Activated T-cell treated with anti-CD3 and anti-CD28 coated beads for 24 hours (primary cell): ENCODE measurements around the gene IER5.
"Not testable (repeated sequence)": the region's sequence is repeated elsewhere in the genome, so short reads cannot be mapped to it uniquely, and the experiment has no call there.

Experiments used
- DNase-seq: peaks from one replicate; pipeline ENCODE4 v3.0.0-alpha.2; 2020; ENCODE audit warnings: low read depth

Gene IER5

DNA sequence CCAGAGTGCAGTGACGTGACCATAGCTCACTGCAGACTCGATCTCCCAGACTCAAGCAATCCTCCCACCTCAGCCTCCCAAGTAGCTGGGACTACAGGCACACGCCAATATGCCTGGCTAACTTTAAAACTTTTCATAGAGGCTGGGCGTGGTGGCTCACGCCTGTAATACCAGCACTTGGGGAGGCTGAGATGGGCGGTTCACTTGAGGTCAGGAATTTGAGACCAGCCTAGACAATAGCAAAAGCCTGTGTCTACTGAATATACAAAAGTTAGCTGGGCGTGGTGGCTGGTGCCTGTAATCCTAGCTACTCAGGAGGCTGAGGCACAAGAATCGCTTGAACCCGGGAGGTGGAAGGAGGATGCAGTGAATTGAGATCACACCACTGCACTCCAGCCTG, 27.5 kb downstream of the IER5 start:
- not testable (repeated sequence) for DNase-seq

DNA sequence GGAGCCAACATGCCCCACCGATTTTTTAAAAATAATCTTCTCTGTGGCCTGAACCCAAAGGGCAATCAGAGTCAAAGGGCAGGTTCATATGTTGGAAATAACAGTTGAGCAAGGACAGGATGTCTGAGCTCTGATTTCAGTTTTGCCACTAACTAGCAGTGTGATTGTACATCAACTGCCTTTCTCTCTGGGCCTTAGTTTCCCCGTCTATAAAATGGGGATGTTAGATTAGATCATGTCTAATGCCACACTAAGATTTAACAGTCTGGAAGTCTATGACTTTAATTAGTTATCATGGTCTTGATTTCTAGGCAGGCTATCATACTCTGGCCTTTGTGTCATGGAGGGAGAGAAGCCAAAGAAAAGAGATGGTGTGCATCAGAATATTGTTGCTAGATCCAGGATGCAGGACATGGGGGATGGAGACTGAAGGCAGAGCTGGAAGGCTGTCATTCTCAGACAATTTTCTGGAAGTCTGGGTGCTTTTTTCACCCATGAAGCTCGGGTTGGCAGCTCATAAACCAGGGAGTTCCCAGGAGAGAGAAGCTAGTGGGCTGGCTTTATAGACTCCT, 28.4 kb downstream of the IER5 start:
- no peak for DNase-seq

DNA sequence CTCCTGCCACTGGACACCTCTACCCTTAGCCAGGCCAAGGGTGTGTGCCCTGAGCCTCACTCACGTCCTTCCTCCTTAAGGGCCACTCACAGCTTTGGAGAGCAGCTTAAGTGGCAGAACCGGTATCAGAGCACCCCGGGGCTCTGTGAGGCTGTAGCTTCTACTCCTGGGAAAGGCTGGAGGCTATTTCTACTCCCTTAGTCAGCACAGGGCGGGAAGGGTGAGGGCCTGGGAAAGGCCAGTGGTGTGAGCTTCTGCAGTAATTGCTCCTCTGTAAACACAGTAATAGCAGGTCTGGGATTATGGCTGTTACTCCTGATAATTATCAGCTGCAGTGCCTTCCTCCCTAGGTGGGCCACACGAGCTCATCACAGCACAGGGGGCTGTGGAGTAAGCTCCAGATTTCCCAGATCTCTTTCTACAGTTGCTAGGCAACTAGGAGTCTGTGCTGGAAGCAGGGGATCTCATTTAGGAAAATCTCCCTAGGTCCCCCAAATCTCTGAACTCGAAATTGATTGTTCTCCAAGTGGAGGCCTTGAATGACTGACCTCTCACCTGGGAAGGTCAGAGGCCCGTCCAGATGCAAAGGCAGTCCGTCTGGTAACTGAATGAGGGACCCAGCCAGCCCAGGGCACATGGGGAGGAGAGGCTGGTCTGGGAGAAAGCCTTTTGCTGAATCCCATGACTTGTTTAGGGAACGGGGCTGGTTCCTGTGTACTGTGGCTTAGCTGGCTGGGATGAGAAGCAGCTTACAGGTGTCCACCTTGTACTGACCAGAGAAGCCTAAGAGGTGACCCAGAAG, 29.3 kb downstream of the IER5 start:
- no peak for DNase-seq

DNA sequence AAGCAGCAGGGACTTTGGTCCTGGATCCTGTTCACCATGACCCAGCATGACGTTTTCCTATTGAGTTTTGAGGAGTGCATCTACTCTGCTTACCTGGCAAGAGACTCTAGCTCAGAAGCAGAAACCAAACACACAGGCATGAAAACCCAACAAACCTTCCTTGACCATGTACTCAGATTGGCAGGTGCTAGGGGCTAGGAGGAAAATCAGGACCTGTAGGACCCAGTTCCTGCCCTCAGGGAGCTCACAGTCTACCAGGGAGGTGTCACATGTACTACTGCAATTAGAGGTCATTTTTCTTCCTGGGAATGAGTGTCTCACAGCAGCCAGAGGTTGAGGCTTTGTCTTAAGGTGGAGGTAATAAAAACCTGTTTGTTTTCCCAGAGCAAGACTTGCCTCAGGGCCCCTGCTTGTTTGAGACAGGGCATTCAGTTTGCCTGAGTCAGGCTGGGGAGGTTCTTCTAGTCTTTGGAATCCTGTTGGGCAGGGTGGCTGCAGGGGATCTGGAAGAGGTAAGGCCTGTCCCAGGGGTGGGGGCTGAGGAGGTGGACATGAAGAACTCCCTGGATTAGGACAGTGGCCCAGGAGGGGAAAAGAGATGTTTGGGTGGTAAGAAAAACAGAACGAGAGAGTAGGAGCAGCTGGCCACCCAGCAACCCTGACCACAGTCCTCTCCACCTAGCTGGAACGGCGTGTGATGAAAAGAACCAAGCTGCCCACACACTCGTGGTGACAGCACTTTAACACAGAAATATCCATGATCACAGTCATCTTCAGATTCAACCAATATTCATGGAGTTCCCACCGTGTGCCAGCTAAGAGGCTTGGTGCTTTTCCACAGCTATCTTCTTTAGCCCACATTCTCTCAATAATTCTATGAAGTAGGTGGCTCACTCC, 30.8 kb downstream of the IER5 start:
- no peak for DNase-seq

DNA sequence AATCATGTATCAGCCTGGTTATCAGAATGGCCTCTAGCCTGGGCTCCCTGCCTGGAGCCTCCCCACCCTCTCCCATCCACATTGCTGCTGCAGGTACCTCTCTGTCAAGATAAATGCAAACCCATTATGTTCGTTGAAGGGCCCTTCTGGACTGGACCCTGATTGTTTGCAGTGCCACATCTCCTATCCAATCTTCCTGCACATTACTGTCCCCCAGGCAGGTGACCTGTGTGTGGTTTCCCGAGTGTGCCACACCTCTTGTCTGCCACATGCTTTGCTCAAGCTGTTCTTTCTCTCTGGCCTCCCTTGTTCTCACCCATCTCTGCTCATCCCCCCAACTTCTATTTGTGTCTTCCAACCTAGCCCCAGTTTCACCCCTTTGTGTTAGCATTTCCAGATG, 32.4 kb downstream of the IER5 start:
- no peak for DNase-seq

DNA sequence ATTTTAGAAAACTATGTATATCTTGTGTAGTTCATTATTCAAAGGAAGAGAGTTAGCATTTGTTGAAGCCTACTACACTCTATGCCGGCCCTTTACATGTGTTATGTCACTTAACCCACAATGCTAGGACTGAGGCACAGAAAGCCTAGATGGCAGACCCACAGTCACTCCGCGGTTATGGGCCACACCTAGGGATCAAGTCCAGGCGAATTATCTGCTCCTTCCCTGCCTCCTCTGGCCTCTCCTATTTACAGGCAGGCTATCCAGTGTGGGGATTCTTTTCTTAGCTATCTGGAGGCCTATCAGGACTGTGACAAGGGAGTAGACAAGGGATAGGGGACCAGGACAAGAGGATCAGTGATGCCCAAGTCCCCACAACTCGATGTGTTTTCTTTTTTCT, 33.0 kb downstream of the IER5 start:
- no peak for DNase-seq

DNA sequence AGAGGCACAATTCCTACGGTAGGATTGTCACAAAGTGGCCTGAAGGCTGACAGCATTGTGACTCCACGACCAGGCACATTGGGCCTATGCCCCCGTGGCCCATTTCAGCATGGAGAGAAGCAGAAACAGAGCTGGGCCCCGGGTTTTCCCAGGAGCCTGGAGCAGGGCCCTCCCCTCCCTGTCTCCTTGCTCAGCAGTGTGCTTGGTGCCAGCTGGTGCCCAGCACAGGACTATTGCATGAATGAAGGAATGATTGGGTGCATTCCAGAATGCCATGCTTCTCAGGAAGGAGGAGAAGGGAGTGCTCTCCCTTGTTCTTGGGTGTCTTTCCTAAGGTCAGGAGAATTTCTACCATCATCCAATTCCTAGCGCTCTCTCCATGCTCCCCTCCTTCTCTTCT, 33.7 kb downstream of the IER5 start:
- no peak for DNase-seq

DNA sequence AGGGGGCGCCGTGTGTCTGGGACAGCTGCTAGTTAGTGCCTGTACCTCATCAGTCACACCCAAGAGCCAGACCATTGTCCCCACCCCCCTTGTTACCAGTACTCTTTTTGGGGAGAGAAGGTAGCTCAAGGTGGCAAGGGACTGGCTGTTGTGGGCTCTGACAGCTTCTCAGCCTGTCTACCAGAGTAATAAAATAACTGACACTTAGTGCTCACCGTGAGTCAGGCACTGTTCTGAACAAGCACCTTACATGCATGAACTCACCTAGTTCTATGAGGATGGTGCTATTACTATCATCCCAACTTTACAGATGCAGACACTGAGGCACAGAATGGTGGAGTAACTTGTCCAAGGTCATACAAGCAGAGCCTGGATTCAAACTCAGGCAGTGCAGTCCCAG, 34.7 kb downstream of the IER5 start:
- no peak for DNase-seq

DNA sequence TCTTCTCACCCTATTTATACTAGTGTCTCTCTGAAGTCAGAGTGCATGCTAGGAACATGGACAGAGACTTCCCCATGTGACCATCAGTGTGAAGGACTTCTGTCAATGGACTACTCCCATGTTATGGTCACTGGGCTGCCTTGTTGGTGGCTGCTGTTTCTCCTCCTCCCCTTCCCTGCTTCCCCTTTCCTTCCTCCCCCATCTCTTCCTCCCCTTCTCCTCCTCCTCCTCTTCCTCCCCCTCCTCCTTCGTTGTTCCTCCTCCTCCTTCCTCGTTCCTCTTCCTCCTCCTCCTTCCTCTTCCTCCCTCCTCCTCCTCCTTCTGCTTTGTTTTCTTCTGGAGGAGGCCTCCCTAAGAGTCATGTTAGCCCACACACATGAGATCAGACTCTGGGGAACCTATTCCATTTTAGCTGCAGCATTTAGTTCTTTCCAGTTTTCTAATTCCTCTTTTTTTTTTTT, 35.8 kb downstream of the IER5 start:
- no peak for DNase-seq

DNA sequence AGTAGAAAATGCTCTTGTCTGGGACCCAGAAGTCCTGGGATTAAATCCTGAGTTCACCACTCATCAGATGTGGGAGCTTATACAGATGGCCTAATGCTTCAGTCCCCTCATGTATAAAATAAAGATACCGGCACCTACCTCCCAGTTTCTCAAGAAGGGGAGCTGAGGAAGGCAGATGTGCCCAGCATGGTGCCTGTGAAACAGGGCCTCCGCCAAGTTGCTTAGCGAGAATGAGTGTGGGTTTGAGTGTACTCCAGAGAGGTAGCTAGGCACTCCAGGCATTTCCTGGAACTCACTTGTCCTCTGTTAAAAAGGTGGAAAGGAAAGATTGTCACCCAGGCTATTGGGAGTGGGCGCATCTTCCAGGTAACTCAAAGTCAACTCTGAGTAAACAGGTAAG, 37.8 kb downstream of the IER5 start:
- DNase-seq, result no peak

DNA sequence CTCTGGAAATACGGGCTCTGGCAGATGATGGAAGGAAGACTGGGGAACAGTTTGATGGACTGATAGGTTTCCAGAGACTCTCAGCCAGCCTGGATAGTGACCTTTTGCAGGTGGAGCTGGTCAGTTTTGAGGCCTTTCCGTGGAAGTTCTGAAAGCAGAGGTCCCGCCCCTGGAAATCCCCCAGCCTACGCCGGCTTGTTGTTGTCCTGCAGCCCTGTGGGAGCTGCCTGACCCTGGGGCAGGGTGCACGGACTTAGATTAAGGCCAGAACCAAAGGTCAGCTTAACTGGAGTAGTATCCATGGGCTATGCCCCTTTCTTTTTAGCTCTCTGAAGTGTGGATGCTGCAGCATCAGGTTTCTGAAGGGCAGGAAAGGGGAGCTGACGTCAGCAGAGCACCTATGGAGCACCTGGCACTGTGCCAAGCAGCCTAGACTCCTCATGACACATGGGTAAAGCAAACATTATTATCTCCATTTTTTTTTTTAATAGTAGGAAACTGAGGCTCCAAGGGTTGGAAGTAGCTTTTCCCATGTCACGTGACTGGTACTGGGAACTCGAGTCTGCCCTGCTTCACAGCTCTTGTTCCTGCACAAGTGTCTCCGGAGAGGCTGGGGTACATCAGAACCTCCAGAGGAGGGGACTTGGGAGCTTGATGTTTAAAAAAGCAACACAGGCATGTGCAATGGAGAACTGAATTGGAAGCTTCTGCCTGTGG, 38.5 kb downstream of the IER5 start:
- no peak for DNase-seq

DNA sequence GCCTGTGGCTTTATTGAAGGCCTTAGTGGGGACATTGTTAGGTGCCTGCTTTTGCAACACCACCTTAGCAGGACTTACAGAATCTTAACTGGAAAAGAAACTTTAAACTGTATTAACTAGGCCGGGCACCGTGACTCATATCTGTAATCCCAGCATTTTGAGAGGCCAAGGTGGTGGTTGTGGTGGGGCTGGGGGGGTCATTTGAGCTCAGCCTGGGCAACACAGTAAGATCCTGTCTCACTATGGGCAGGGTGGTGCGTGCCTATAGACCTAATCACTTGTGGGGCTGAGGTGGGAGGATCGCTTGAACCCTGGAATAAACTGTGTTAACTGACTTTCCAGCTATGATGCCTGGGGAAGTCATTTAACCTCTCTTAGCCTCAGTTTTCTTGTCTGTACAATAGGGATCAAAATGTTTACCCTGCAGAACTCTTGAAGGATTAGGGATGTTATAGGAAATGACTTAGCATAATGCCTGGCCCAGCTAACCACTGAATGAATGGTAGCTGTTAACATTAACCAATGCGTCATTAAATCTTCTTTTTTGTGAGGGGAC, 39.5 kb downstream of the IER5 start:
- no peak for DNase-seq

DNA sequence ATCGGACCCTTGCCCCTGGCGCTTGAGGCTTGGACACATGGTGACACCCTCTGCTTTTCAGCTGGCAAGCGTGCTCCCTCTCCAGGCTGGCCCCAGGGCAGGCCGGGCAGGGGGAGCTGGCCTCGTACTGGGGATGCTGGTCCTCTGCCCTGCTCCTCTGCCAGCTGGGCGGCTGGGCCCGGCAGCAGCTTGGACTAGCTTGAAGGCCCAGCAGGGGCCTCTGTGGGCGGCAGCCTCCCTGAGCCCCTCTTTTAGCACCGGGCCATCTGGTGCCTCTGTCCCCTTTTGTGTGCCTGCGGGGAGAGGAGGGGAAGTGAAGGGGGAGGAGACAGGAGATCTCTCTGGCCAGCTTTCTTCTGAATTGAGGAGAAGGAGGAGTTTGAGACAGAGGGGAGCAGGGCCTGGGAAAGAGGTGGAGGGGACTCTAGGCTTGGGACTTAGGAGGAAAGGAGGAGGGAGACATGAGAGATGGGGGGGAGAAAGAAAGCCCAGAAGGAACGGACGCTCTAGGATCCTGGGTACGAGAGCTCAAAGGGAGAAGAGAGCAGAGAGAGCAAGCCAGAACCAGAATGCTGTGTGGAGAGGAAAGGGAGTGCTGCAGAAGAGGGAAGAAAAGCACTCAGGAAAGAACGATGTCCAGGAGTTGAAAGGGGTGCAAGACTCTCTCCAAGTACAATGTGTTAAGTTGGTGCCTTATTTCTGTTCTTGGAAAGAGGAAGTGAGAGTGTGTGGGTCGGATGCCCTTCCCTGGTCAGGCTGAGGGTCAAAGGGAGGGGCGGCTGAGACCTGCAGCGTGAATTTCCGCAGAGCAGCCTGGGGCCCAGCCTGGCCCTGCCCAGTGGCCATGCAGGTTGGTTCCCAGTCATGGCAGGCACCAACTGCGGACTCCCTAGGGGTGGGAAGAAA, 40.3 kb downstream of the IER5 start:
- no peak for DNase-seq

DNA sequence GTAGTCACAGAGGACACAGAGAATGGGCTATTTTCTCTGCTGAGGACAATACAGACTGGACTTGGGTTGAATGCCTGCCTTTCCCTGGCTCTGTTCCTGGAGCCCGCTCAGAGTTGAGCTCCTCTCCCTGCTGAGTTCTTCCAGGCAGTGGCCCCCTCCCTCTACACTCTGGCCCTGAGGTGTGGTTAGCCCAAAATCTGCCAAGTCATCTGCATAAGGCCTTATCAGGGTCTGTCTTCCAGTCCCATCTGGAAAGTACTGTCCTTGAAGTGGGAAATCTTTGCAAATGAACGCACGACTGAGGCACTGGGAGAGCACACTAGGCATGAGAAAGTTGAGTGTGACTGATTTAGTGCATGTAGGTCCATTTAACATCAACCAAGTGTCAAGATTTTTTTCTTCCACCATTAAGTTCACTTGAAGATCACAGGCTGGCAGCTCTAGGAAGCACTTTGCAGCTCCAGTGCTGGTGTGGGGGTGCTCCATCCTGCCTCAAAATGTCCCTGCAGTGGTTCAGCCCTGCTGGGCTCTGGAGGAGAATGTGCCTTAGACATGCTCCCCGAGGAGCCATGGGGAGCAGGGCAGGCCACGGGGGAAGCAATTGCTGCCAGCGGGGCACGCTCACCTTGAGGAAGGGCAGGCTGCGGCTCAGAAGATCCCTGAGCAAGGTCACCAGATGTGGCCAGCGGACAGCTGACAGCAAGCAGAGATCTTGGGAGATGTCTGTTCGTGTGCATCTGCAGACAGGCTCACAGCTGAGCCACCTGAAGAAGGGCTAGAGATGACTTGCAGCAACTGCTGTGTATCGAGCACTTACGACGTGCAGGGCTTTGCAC, 41.5 kb downstream of the IER5 start:
- DNase-seq, result no peak

DNA sequence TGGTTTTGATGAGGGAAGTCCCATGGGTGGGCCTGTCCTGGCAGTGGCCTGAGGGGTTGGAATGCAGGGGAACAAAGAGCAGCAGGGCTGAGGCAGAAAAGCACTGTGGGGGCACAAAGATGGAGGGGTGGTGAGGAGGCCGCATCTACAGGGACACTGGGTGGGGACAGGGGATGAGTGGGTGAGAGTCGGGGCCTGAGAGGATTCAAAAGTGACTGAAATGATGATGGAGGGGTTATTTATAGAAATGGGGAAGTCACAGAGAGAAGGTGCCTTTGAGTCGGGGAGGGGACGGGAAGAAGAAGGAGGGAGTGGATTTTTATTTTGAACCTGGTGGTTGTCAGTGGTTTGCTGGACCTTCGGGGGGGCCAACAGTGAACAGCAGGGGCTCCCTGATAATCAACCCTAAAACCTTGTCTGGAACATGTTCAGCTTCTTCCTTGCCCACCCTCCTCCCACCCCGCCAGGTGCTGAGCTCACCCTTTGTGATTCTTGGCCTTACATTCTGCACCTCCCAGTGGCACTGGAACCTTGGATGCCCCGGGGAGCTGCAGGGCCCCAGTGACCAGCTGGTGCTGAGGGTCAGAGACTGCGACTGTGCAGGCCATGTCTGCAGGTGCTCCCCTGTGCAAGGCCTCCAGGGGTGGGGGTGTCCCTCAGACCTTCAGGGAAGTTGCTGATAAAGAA, 42.9 kb downstream of the IER5 start:
- no peak for DNase-seq

DNA sequence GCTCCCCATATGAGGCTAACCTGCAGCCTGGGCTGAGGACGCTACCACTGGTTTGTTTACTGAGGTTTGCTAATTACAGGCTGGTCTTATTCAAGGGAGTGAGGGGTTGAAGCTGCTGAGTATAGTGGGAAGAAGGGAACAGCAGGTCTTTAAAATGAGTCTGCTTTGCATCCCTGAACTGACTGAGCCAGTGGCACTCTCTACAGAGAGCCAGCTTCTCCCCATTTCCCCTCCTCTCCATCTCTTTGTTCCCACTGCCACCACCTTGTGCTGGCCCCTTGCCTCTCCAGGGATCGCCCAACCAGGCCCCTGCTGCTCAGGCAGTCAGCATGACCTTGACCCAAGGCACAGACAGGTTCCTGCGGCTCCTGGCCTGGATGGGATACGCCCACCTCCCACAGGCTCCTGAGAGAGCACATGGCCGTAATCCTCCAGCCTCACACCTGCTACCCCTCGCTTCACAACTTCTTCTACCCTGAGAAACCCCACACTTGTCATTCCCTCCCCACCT, 45.0 kb downstream of the IER5 start:
- no peak for DNase-seq

DNA sequence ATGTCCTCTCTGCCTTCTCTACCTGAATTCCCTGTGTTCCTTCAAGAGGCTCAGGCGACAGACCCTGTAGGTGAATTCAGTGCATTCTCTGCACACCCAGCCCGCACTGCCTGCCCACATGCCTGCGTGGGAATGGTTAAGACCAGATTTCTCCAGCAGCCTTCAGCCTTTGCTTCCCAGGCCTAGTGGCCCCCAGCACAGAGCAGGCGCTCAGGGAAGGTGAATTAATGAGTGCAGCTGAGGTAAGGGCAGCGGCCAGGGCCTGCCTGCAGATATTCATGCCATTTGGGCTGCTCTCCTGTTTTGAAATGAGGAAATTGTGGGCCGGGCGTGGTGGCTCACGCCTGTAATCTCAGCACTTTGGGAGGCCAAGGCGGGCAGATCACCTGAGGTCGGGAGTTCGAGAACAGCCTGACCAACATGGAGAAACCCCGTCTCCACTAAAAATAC, 45.5 kb downstream of the IER5 start:
- no peak for DNase-seq

DNA sequence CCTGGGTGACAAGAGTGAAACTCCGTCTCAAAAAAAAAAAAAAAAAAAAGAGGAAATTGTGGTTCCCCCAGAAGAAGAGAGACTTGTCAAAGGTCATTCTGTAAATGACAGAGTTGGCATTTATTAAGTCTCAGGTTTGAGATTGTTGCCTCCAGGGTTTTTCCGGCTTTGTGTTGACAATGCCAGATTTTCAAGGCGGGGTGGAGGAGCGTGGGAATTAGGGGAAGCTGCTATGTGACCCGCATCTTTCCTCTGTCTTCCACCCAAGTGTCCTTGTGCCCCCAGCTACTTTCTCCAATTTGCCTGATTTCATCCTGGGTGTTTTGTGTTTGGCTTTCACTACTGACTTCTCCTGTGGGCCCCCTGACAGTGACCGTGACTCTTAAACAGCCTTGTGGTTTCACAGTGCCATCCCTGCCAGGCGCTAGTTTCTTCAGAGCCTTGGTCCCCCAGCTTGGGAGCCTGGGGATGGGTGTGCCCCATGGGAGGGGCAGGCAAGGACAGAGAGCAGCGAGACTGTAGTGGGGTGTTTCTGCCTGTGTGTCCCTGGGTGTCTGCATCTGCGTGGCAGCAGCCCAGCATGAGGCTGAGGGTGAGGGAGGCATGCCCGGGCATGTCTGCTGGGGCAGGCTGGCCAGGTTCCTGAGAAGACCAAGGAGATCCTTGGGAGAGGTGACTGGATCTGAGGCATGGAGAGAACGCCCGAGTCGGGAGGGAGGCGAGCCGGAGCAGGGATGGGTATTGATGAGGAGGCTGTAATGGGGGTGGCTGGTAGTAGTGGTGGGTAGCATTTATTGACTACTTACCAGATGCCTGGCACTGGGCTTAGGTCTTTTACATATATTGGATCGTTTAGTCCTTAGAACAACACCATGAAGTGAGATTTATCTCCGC, 46.3 kb downstream of the IER5 start:
- no peak for DNase-seq
